Tibial artery (tissue), 4 donors: ENCODE data around the gene ANKRD7.

Experiments
- DNase-seq, 2 donors: peaks; one replicate each; pipeline ENCODE4 v3.0.0-alpha.2; 2019
- H3K27ac ChIP-seq, 2 donors: fragments of 200-600 bp; sonication (generic) in 1 of 2; 1 replicate in 1 of 2; 2 replicates in 1 of 2; pipeline ENCODE4 v1.5.1; 2018 to 2019; ENCODE audit warnings: mild to moderate bottlenecking in 1 of 2
- H3K27me3 ChIP-seq, 2 donors: fragments of 200-600 bp; sonication (generic) in 1 of 2; one replicate each; pipeline versions ENCODE4 v1.5.1 to v1.6.0; 2016 to 2019
- H3K36me3 ChIP-seq, 3 donors: fragments of 200-600 bp; sonication (generic) in 2 of 3; one replicate each; pipeline ENCODE4 v1.5.1; 2016 to 2019; ENCODE audit warnings: mild to moderate bottlenecking in 2 of 3
- H3K4me1 ChIP-seq, 4 donors: fragments of 200-600 bp; sonication (generic) in 2 of 4; 1 replicate in 3 of 4; 2 replicates in 1 of 4; pipeline ENCODE4 v1.5.1; 2016 to 2019
- H3K4me3 ChIP-seq, 2 donors: fragments of 200-600 bp; sonication (generic) in 1 of 2; 1 replicate in 1 of 2; 2 replicates in 1 of 2; pipeline ENCODE4 v1.5.1; 2018 to 2019; ENCODE audit warnings: mild to moderate bottlenecking in 2 of 2
- H3K9me3 ChIP-seq, 3 donors: fragments of 200-600 bp; sonication (generic) in 1 of 3; one replicate each; pipeline ENCODE4 v1.5.1; 2016 to 2019
- intact Hi-C: fragments of 100-400 bp; cut with DNase I; formaldehyde crosslinking; loops from one replicate; pipeline ENCODE4 v1.15.0; 2023; ENCODE audit warnings: low total_unique reads
- TF ChIP-seq, protein P1 (sequence below), 2 experiments: fragments of 200-600 bp in 1 of 2; fragments of 450-650 bp in 1 of 2; IDR thresholded peaks; one replicate each; pipeline ENCODE4 v1.5.1; 2017 to 2019; ENCODE audit warnings: antibody characterized with exemption in 2 of 2, mild to moderate bottlenecking in 1 of 2, moderate library complexity in 1 of 2

Gene ANKRD7

DNA sequence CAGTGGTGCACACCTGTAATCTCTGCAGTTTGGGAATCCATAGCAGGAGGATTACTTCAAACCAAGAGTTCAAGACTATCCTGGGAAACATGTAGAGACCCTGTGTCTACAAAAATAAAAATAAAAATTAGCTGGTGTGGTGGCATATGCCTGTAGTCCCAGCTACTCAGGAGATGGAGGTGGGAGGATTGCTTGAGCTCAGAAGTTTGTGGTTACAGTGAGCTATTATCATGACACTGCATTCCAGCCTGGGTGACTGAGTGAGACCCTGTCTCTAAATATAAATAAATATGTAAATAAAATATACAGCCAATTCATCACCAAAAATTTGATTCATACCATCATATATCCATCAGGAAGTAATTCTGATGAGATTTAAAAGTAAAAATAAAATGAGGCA lies 60.9 kb downstream of the ANKRD7 start:
- TF ChIP-seq, protein P1, sequence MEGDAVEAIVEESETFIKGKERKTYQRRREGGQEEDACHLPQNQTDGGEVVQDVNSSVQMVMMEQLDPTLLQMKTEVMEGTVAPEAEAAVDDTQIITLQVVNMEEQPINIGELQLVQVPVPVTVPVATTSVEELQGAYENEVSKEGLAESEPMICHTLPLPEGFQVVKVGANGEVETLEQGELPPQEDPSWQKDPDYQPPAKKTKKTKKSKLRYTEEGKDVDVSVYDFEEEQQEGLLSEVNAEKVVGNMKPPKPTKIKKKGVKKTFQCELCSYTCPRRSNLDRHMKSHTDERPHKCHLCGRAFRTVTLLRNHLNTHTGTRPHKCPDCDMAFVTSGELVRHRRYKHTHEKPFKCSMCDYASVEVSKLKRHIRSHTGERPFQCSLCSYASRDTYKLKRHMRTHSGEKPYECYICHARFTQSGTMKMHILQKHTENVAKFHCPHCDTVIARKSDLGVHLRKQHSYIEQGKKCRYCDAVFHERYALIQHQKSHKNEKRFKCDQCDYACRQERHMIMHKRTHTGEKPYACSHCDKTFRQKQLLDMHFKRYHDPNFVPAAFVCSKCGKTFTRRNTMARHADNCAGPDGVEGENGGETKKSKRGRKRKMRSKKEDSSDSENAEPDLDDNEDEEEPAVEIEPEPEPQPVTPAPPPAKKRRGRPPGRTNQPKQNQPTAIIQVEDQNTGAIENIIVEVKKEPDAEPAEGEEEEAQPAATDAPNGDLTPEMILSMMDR (IDR thresholded peaks at IDR 0.05) = no peak
- DNase-seq = no peak
- H3K27ac ChIP-seq = no peak overlapping the region
- peaks cover 0 to 29% (median 0%) of the 10 kb centered on the region in 4 donors for H3K4me1 ChIP-seq
- H3K9me3 ChIP-seq = no peaks in the 10 kb centered on the region
- H3K4me3 ChIP-seq = no peak overlapping the region
- H3K36me3 ChIP-seq = no peaks in the 10 kb centered on the region
- H3K27me3 ChIP-seq = no peaks in the 10 kb centered on the region
- intact Hi-C loops = no loop called here

DNA sequence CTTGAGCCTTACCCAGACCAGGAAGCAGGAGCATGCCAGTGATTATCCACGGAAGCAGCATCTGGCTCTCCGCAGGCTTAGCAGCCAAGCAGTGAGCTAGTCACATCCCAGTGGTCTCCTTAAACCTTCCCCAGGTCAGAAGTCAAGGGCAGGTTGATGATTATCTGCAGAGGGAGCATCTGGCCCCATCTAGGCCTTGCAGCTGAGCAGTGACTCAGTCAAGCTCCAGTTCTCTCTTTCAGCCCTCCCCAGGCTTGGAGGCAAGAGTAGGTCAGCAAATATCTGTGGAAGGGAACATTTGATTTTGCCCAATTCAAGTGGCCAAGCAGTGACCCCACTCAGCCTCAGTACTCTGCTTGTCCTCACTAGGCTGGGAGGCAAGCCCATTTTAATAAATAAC lies 61.6 kb downstream of the ANKRD7 start:
- no peaks in the 10 kb centered on the region for H3K36me3 ChIP-seq
- no peaks in the 10 kb centered on the region for H3K27me3 ChIP-seq
- no peaks in the 10 kb centered on the region for H3K9me3 ChIP-seq
- intact Hi-C loops = no loop called here
- H3K4me3 ChIP-seq = no peak overlapping the region
- DNase-seq = no peak
- TF ChIP-seq, protein P1 (IDR thresholded peaks at IDR 0.05) = no peak
- peaks cover 0 to 21% (median 0%) of the 10 kb centered on the region in 4 donors for H3K4me1 ChIP-seq
- H3K27ac ChIP-seq = no peak overlapping the region

DNA sequence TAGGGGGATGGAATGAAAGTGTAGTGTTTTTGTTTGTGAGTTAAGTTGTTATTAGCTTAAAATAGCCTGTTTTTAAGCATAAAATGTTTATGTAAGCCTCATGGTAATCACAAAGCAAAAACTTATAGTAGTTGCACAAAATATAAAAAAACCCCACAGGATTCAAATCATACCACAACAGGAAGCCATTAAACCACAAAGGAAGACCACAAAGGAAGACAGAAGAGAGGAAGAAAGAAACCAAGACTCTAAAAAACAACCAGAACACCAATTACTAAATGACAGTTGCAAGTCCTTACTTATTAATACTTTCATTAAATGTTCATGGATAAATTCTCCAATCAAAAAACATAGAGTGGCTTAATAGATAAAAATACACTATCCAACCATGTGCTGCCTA lies 63.6 kb downstream of the ANKRD7 start:
- Histone ChIP-seq H3K36me3 (no peaks in the 10 kb centered on the region), H3K9me3 (no peaks in the 10 kb centered on the region), H3K27me3 (no peaks in the 10 kb centered on the region), H3K4me3 (no peak overlapping the region), H3K4me1 (peaks cover 0 to 5% (median 0%) of the 10 kb centered on the region in 4 donors), H3K27ac (no peak overlapping the region)
- intact Hi-C loops = no loop called here
- no peak for DNase-seq
- TF ChIP-seq, protein P1 (IDR thresholded peaks at IDR 0.05) = no peak

DNA sequence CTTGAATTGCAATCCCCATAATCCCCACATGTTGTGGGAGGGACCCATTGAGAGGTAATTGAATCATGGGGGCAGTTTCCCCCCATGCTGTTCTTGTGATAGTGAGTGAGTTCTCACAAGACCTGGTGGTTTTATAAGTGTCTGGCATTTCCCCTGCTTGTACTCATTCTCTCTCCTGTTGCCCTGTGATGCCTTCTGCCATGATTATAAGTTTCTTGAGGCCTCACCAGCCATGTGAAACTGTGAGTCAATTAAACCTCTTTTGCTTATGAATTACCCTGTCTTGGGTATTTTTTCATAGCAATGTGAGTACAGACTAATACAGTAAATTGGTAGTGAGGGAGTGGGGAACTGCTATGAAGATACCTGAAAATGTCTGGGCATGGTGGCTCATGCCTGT lies 65.0 kb downstream of the ANKRD7 start:
- no peak overlapping the region for H3K27ac ChIP-seq
- DNase-seq = no peak
- TF ChIP-seq, protein P1 (IDR thresholded peaks at IDR 0.05) = no peak
- intact Hi-C loops = no loop called here
- no peaks in the 10 kb centered on the region for H3K9me3 ChIP-seq
- no peaks in the 10 kb centered on the region for H3K27me3 ChIP-seq
- no peaks in the 10 kb centered on the region for H3K36me3 ChIP-seq
- H3K4me1 ChIP-seq = peaks cover 0 to under 1% (median 0%) of the 10 kb centered on the region in 4 donors
- no peak overlapping the region for H3K4me3 ChIP-seq
